Heart left ventricle (tissue), 13 donors: ENCODE measurements around the gene MAGIX.

ENCODE experiments used
- CTCF ChIP-seq, 12 donors: fragments of 200-600 bp; sonication (generic) in 4 of 12; IDR thresholded peaks; one replicate each; pipeline versions ENCODE4 v1.5.0 to v1.8.0; 2018 to 2022; ENCODE audit warnings: antibody characterized with exemption in 12 of 12, mild to moderate bottlenecking in 5 of 12
- POLR2A ChIP-seq, 2 donors: fragments of 450-650 bp; IDR thresholded peaks; one replicate each; pipeline ENCODE4 v1.6.1; 2017; ENCODE audit warnings: antibody characterized with exemption in 2 of 2, mild to moderate bottlenecking in 2 of 2, moderate library complexity in 2 of 2
- donor health status: ischemic (EF 13 %, LVEDD 7.1; RV severe dilation, severe dysfunction).
- donor health status: DM: no; HTN: yes; CAD: no.
- donor health status: DM: no; HTN: no; CAD: no.
- donor health status: ischemic (EF 25% LVEDD 6.9; RV normal size, moderate dysfunction).
- donor health status: ischemic (EF 25% LVEDD 5.7; RV mildly dilated, moderate dysfunction).
- donor health status: ischemic (EF 35%, LVEDD 5.7; RV mildly dilated, moderate dysfunction).
- donor health status: nonischemic (EF 11% LVEDD 7.7; RV severe dilation, severe dysfunction).
- donor health status: DM: yes; HTN: yes; CAD: no.
- donor health status: PGD.
- donor health status: ischemic (EF 29% LVEDD 5.4; RV normal size, mild dysfunction).
- donor health status: nonischemic (EF 23%, LVEDD 6.1; RV moderate dilation, normal function).

DNA sequence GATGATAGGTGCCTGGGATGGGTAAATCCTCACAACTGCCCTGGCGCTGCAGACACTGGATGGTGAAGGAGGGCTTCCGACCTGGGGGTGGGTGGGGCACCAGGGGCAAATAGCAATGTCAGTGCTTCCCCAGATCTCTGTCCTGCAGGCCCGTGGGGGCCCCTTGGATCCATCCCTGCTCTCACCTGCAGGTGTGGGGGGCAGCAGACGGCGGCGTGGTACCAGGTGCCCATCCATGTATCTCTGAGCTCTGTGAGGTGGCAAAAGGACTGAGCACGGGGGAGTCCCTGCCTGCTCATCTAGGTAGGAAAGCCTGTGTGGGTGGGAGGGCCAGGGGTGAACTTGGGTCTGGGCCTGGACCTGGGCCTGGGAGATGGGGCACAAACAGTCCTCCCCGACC, 44.0 kb downstream of the MAGIX start:
- TF ChIP-seq CTCF (IDR thresholded peaks at IDR 0.05) (no peak), POLR2A (IDR thresholded peaks at IDR 0.05) (no peak)
